Measurements from ENCODE around the gene CAMK4.

DNA sequence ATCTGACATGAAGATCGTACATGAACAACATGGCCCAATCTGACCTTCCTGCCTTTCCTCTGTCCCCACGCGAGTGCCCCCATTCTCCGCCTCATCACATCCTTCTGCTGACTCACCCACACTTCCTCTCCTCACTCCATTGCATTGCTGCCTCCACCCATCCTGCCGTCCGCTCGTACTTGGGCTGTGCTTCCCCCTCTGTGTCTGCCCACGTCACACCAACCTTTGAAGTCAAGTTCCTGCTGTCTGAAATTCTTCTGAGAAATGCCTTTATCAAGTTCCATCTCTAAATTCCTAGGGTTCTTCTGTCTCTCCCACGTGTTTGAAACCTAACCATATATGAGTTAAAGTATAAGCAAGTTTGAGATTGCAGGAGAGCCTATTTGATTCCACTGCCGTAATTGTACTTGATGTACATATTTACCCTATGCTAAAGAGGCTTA, 306.1 kb downstream of the CAMK4 start:
- TF ChIP-seq CTCF (conservative IDR thresholded peaks at IDR 0.05 in 1 of 2, IDR thresholded peaks at IDR 0.05 in 1 of 2; ENCODE audit: extremely low read depth in 1 of 2, insufficient read depth in 1 of 2, low read depth in 1 of 2, low read length in 2 of 2) (no peak), EZH2 (IDR thresholded peaks at IDR 0.05; ENCODE audit: borderline replicate concordance, low read length) (no peak)
